ACC112 (cell line): ENCODE results near the gene SLC35A4.
"Not testable (repeated sequence)": the region's sequence is repeated elsewhere in the genome, so short reads cannot be mapped to it uniquely, and the experiment has no call there.

Experiments
- H2AFZ ChIP-seq: fragments of 200-600 bp; sonication (generic); one replicate; pipeline ENCODE4 v1.6.0; 2017; ENCODE audit warnings: antibody characterized with exemption, low read length; ENCODE audit not compliant: unreplicated experiment
- H3K27ac ChIP-seq: fragments of 200-600 bp; sonication (generic); 2 replicates; pipeline ENCODE4 v1.5.1; 2014; ENCODE audit warnings: low read depth, mild to moderate bottlenecking, antibody characterized with exemption, low read length, moderate library complexity
- H3K27me3 ChIP-seq: fragments of 200-600 bp; sonication (generic); 2 replicates; pipeline ENCODE4 v1.6.1; 2014; ENCODE audit warnings: mild to moderate bottlenecking, antibody characterized with exemption, low read length, moderate library complexity, mixed read lengths; ENCODE audit not compliant: insufficient read depth
- H3K36me3 ChIP-seq: fragments of 200-600 bp; sonication (generic); 2 replicates; pipeline ENCODE4 v1.6.1; 2016; ENCODE audit warnings: mild to moderate bottlenecking, antibody characterized with exemption, low read length, moderate library complexity, mixed read lengths; ENCODE audit not compliant: insufficient read depth
- H3K4me1 ChIP-seq: fragments of 200-600 bp; sonication (generic); one replicate; pipeline ENCODE4 v1.6.1; 2016; ENCODE audit warnings: low read length, mixed read lengths; ENCODE audit not compliant: insufficient read depth, unreplicated experiment, control insufficient read depth
- H3K4me3 ChIP-seq: fragments of 200-600 bp; sonication (generic); 2 replicates; pipeline ENCODE4 v1.5.1; 2014; ENCODE audit warnings: mild to moderate bottlenecking, low read depth, low read length
- H3K79me2 ChIP-seq: fragments of 200-600 bp; sonication (generic); one replicate; pipeline ENCODE4 v1.6.0; 2016; ENCODE audit warnings: low read length; ENCODE audit not compliant: control insufficient read depth, unreplicated experiment, insufficient read depth

SLC35A4 gene

GRCh38 chr5:140569197-140569596 is 4.6 kb downstream of the SLC35A4 start:
- Histone ChIP-seq H3K4me3 (no peak overlapping the region), H3K27ac (peak overlapping the region; percentile 57), H3K36me3 (no peaks in the 10 kb centered on the region), H2AFZ (no peak overlapping the region), H3K27me3 (no peaks in the 10 kb centered on the region), H3K4me1 (peaks cover 16% of the 10 kb centered on the region), H3K79me2 (peaks cover 34% of the 10 kb centered on the region)

- H2AFZ ChIP-seq: no peak overlapping the region
- peaks cover 31% of the 10 kb centered on the region for H3K79me2 ChIP-seq
- H3K27ac ChIP-seq: no peak overlapping the region
- H3K4me1 ChIP-seq: peaks cover 16% of the 10 kb centered on the region
- no peak overlapping the region for H3K4me3 ChIP-seq
- no peaks in the 10 kb centered on the region for H3K27me3 ChIP-seq
- no peaks in the 10 kb centered on the region for H3K36me3 ChIP-seq
Observed at GRCh38 chr5:140570058-140570457, 5.4 kb downstream of the SLC35A4 start.

GRCh38 chr5:140570488-140570887 is 5.9 kb downstream of the SLC35A4 start:
- H3K27me3 ChIP-seq: no peaks in the 10 kb centered on the region
- H2AFZ ChIP-seq: no peak overlapping the region
- H3K27ac ChIP-seq: no peak overlapping the region
- no peak overlapping the region for H3K4me3 ChIP-seq
- H3K4me1 ChIP-seq: peaks cover 14% of the 10 kb centered on the region
- peaks cover 27% of the 10 kb centered on the region for H3K79me2 ChIP-seq
- no peaks in the 10 kb centered on the region for H3K36me3 ChIP-seq

- peaks cover 8% of the 10 kb centered on the region for H3K4me1 ChIP-seq
- peaks cover 20% of the 10 kb centered on the region for H3K79me2 ChIP-seq
- no peaks in the 10 kb centered on the region for H3K27me3 ChIP-seq
- no peaks in the 10 kb centered on the region for H3K36me3 ChIP-seq
- no peak overlapping the region for H2AFZ ChIP-seq
- H3K27ac ChIP-seq: no peak overlapping the region
- H3K4me3 ChIP-seq: no peak overlapping the region
Observed at GRCh38 chr5:140571105-140571504, 6.5 kb downstream of the SLC35A4 start.

- Histone ChIP-seq H3K4me3 (no peak overlapping the region), H2AFZ (no peak overlapping the region), H3K4me1 (peaks cover 9% of the 10 kb centered on the region), H3K79me2 (no peaks in the 10 kb centered on the region), H3K36me3 (no peaks in the 10 kb centered on the region), H3K27me3 (no peaks in the 10 kb centered on the region), H3K27ac (no peak overlapping the region)
Observed at GRCh38 chr5:140573683-140574082, 9.1 kb downstream of the SLC35A4 start.

GRCh38 chr5:140574165-140574564 is 9.5 kb downstream of the SLC35A4 start:
- no peak overlapping the region for H2AFZ ChIP-seq
- no peak overlapping the region for H3K27ac ChIP-seq
- no peaks in the 10 kb centered on the region for H3K36me3 ChIP-seq
- no peak overlapping the region for H3K4me3 ChIP-seq
- H3K4me1 ChIP-seq: peaks cover 4% of the 10 kb centered on the region
- no peaks in the 10 kb centered on the region for H3K27me3 ChIP-seq
- no peaks in the 10 kb centered on the region for H3K79me2 ChIP-seq

GRCh38 chr5:140575309-140575708 is 10.7 kb downstream of the SLC35A4 start:
- H3K4me1 ChIP-seq: peaks cover 4% of the 10 kb centered on the region
- no peaks in the 10 kb centered on the region for H3K79me2 ChIP-seq
- H3K27ac ChIP-seq: no peak overlapping the region
- no peak overlapping the region for H3K4me3 ChIP-seq
- no peaks in the 10 kb centered on the region for H3K36me3 ChIP-seq
- H2AFZ ChIP-seq: no peak overlapping the region
- no peaks in the 10 kb centered on the region for H3K27me3 ChIP-seq

GRCh38 chr5:140576776-140577201 is 12.2 kb downstream of the SLC35A4 start:
- H3K4me1 ChIP-seq: peaks cover 4% of the 10 kb centered on the region
- H3K4me3 ChIP-seq: no peak overlapping the region
- no peak overlapping the region for H3K27ac ChIP-seq
- no peaks in the 10 kb centered on the region for H3K36me3 ChIP-seq
- no peaks in the 10 kb centered on the region for H3K79me2 ChIP-seq
- no peaks in the 10 kb centered on the region for H3K27me3 ChIP-seq
- H2AFZ ChIP-seq: peak overlapping the region; percentile 40

- not testable (repeated sequence) for H3K36me3 ChIP-seq, H3K27me3 ChIP-seq, H3K4me3 ChIP-seq, H3K79me2 ChIP-seq, H3K4me1 ChIP-seq, H3K27ac ChIP-seq, H2AFZ ChIP-seq
Observed at GRCh38 chr5:140579188-140579747, 14.6 kb downstream of the SLC35A4 start.

- Histone ChIP-seq H3K27ac (no peak overlapping the region), H3K4me3 (no peak overlapping the region), H3K36me3 (no peaks in the 10 kb centered on the region), H3K27me3 (no peaks in the 10 kb centered on the region), H2AFZ (no peak overlapping the region), H3K4me1 (peaks cover 22% of the 10 kb centered on the region), H3K79me2 (no peaks in the 10 kb centered on the region)
Observed at GRCh38 chr5:140587495-140587894, 22.9 kb downstream of the SLC35A4 start.

- H3K4me1 ChIP-seq: peaks cover 22% of the 10 kb centered on the region
- no peak overlapping the region for H3K4me3 ChIP-seq
- no peaks in the 10 kb centered on the region for H3K79me2 ChIP-seq
- no peak overlapping the region for H2AFZ ChIP-seq
- H3K27me3 ChIP-seq: no peaks in the 10 kb centered on the region
- H3K36me3 ChIP-seq: no peaks in the 10 kb centered on the region
- H3K27ac ChIP-seq: peak overlapping the region; percentile 36
Observed at GRCh38 chr5:140588311-140589070, 23.9 kb downstream of the SLC35A4 start.
